HEK293T (cell line): ENCODE measurements around the gene UCHL5.

Experiments used
- ARNT ChIP-seq: fragments of 450-650 bp; IDR thresholded peaks from 2 replicates; pipeline ENCODE4 v1.6.1; 2017; ENCODE audit warnings: mild to moderate bottlenecking
- BHLHE40 ChIP-seq: fragments of 450-650 bp; IDR thresholded peaks from 2 replicates; pipeline ENCODE4 v1.6.1; 2016; ENCODE audit warnings: mild to moderate bottlenecking, moderate library complexity, borderline replicate concordance
- CTBP1 ChIP-seq: fragments of 450-650 bp; IDR thresholded peaks from 2 replicates; pipeline ENCODE4 v1.6.1; 2016; ENCODE audit warnings: borderline replicate concordance
- ELF4 ChIP-seq: fragments of 450-650 bp; IDR thresholded peaks from 2 replicates; pipeline ENCODE4 v1.6.1; 2017; ENCODE audit warnings: antibody characterized with exemption
- FOXA1 ChIP-seq: fragments of 450-650 bp; IDR thresholded peaks from 2 replicates; pipeline ENCODE4 v1.6.1; 2016; ENCODE audit warnings: mild to moderate bottlenecking
- FOXK2 ChIP-seq: fragments of 450-650 bp; IDR thresholded peaks from 2 replicates; pipeline ENCODE4 v1.6.1; 2016; ENCODE audit warnings: mild to moderate bottlenecking
- FOXM1 ChIP-seq: fragments of 450-650 bp; IDR thresholded peaks from 2 replicates; pipeline ENCODE4 v1.6.1; 2017; ENCODE audit warnings: mild to moderate bottlenecking, borderline replicate concordance
- L3MBTL2 ChIP-seq: fragments of 450-650 bp; conservative IDR thresholded peaks from 2 replicates; pipeline ENCODE4 v1.6.1; 2016; ENCODE audit warnings: mild to moderate bottlenecking
- LEF1 ChIP-seq: fragments of 450-650 bp; IDR thresholded peaks from 2 replicates; pipeline ENCODE4 v1.6.1; 2017; ENCODE audit warnings: mild to moderate bottlenecking, borderline replicate concordance
- NFRKB ChIP-seq: fragments of 450-650 bp; IDR thresholded peaks from 2 replicates; pipeline ENCODE4 v1.6.1; 2016; ENCODE audit warnings: mild to moderate bottlenecking, moderate library complexity
- SP1 ChIP-seq: fragments of 450-650 bp; IDR thresholded peaks from 2 replicates; pipeline ENCODE4 v1.6.1; 2017
- SUZ12 ChIP-seq: fragments of 450-650 bp; IDR thresholded peaks from 2 replicates; pipeline ENCODE4 v1.6.1; 2016; ENCODE audit warnings: mild to moderate bottlenecking
- TARDBP ChIP-seq: fragments of 450-650 bp; IDR thresholded peaks from 2 replicates; pipeline ENCODE4 v1.6.1; 2016
- ZNF384 ChIP-seq: fragments of 450-650 bp; IDR thresholded peaks from 2 replicates; pipeline ENCODE4 v1.6.1; 2016

DNA sequence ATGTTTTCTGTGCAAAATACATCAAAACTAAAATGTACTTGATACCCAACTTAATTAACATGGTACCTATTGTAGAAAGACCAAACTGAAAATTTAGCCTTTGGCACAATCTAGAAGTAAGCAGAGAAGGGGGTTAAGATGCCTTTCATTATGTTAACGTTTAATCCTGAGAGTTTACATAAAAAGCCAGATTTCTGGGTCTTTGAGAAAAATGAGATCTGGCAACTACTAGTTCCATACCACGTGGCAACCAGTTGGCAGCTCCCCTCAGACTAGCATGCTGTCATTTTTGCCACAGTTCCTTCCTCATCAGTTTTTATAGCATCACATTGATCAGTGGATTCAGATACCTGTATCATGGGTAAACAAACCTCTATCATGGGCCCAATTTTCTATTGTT, 1.8 kb upstream of the UCHL5 start:
- TF ChIP-seq FOXM1 (no peak), SP1 (no peak), CTBP1 (no peak), ELF4 (no peak), L3MBTL2 (no peak), SUZ12 (no peak), NFRKB (no peak), BHLHE40 (no peak), ZNF384 (no peak), FOXK2 (no peak), FOXA1 (no peak), LEF1 (no peak), ARNT (no peak), TARDBP (no peak)
